ENCODE data around the gene PTPRN2.

GRCh38 chr7:158362001-158362400 lies 225.6 kb downstream of the PTPRN2 start:
- TF ChIP-seq CTCF (IDR thresholded peaks at IDR 0.05) (no peak), EP300 (IDR thresholded peaks at IDR 0.05) (no peak), POLR2A (IDR thresholded peaks at IDR 0.05) (no peak)
